ENCODE results near the gene CNNM2. TPM values are rescaled to one million over a fixed set of nuclear protein-coding genes. Genes with fewer than 3 reads are reported as not detected.
"Not testable (repeated sequence)": the region's sequence is repeated elsewhere in the genome, so short reads cannot be mapped to it uniquely, and the experiment has no call there.

The CNNM2 gene
- total RNA-seq, 1 experiment from 2014 or later, result 23.5 TPM

GRCh38 chr10:103130910-103131309 lies 212.8 kb downstream of the CNNM2 start (continued):
- TF ChIP-seq PRDM15 (CRISPR knock-in tag; IDR thresholded peaks at IDR 0.05) (no peak), USF2 (CRISPR knock-in tag; IDR thresholded peaks at IDR 0.05) (no peak), E2F5 (CRISPR knock-in tag; IDR thresholded peaks at IDR 0.05) (no peak)

- DNase-seq (ENCODE audit: low spot score); ATAC-seq; H3K27ac Mint-ChIP-seq; H3K27me3 Mint-ChIP-seq (ENCODE audit: low read depth); H3K4me3 Mint-ChIP-seq; H3K4me1 Mint-ChIP-seq: not testable (repeated sequence)
- CTCF ChIA-PET, result interaction anchor here (1.0 to 2.1 kb wide), 2 partner anchors 104 to 109 kb away, joined by 4 to 5 read pairs; no protein-coding TSS in a partner anchor
- peaks cover 73% of the 10 kb centered on the region for H3K36me3 Mint-ChIP-seq
- H3K9me3 Mint-ChIP-seq, result peaks cover 38% of the 10 kb centered on the region
- POLR2A ChIA-PET, result interaction anchor here (0.6 kb wide), 1 partner anchor 10 kb away, joined by 4 read pairs; no protein-coding TSS in a partner anchor
Measured at GRCh38 chr10:103135168-103135567, 217.1 kb downstream of the CNNM2 start.

GRCh38 chr10:103139803-103140202 lies 221.7 kb downstream of the CNNM2 start:
- ATAC-seq (no peak), DNase-seq (ENCODE audit: low spot score) (no peak)
- no peak overlapping the region for H3K4me3 Mint-ChIP-seq
- H3K27ac Mint-ChIP-seq, result no peak overlapping the region
- peaks cover 13% of the 10 kb centered on the region for H3K9me3 Mint-ChIP-seq
- peaks cover 37% of the 10 kb centered on the region for H3K36me3 Mint-ChIP-seq
- POLR2A ChIA-PET, result no interaction called here
- H3K27me3 Mint-ChIP-seq (ENCODE audit: low read depth), result no peaks in the 10 kb centered on the region
- TF ChIP-seq AFF4 (CRISPR knock-in tag; IDR thresholded peaks at IDR 0.05; ENCODE audit: borderline replicate concordance), result no peak
- H3K4me1 Mint-ChIP-seq, result no peaks in the 10 kb centered on the region
- CTCF ChIA-PET, result interaction anchor here (2.3 kb wide), 1 partner anchor 99 kb away, joined by 8 read pairs; no protein-coding TSS in a partner anchor

Other genes with a start within 250 kb of the CNNM2 start
- gene ARL3, start 203.9 kb upstream of the CNNM2 start, total RNA-seq (2021), result 13.3 to 16.1 TPM (median 15.6 TPM) in 3 replicates
- gene SFXN2, start 203.7 kb upstream of the CNNM2 start, total RNA-seq (2021), result 15.7 to 21.2 TPM (median 15.9 TPM) in 3 replicates
- gene WBP1L, start 174.3 kb upstream of the CNNM2 start, total RNA-seq (2021), result 25.9 to 26.8 TPM (median 26.4 TPM) in 3 replicates
- gene CYP17A1, start 80.9 kb upstream of the CNNM2 start, total RNA-seq (2021), result 2.1 to 4.2 TPM (median 3.0 TPM) in 3 replicates
- gene BORCS7, start 64.0 kb upstream of the CNNM2 start, total RNA-seq (2021), result 2.8 to 3.9 TPM (median 3.3 TPM) in 3 replicates
- 8.8 to 10.4 TPM (median 9.3 TPM) in 3 replicates for gene AS3MT, start 48.8 kb upstream of the CNNM2 start, total RNA-seq (2021)

All from WTC11 (cell line).